HFF-Myc (cell line): ENCODE results near the gene EVX1.

ENCODE experiments used
- DNase-seq: peaks from one replicate; pipeline ENCODE4 v3.0.0-alpha.2; 2011; ENCODE audit warnings: low read depth; ENCODE audit errors: extremely low read depth
- H3K4me3 ChIP-seq: replicated peaks from 2 replicates; pipeline ENCODE4 v1.5.1; 2011; ENCODE audit warnings: low read depth, mild to moderate bottlenecking, control low read depth, low read length
- TF ChIP-seq, protein P1 (sequence below): IDR thresholded peaks from 2 replicates; pipeline ENCODE4 v1.5.1; 2012; ENCODE audit warnings: mild to moderate bottlenecking, low read depth, low read length, control low read depth; ENCODE audit errors: missing control alignments

Gene EVX1

DNA sequence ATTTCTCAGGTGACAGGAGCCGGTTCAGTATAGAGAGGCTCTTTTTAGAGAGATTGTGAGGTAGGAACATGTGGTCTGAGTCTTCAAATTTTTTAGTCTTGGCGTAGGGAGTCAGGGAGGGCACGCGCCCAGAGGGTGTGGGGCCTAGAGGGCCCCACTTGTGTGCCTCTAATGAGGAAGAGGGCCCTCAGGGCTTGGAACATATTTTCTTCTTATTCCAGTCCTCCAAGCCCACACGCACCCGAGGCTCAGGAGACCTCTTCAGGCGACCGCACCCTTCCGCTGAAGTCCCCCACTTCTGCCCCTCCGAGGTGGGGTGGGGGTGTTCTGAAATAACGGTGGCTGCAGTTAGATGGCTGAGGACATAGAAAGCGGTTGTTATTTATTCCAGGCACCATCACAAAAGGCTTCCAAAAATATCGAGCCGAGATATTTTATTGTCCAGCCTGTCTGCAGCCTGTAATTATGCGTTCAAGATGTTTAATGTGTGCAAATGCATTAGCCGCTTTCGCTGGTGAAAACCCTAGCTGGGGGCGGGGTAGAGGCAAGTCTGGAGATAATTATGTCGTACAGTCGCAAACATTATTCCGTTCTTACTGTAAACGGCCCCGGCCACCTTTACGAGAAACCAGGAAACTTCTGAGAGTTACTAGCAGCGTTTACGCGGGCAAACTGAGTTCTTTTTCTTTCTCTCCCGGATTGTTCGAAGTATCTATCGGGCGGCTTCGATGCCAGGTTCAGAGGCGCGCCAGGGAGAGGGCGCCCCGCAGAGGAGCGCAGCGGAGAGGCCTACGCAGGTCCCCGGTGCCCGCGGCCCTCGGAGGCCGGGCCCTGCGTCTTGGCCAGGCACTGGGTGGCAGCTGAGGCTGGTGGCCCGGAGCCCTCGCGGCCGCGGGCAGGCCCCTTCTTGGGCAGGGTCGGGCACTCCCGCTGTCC, 29.8 kb upstream of the EVX1 start:
- no peak for DNase-seq
- H3K4me3 ChIP-seq = no peak overlapping the region
- TF ChIP-seq, protein P1, sequence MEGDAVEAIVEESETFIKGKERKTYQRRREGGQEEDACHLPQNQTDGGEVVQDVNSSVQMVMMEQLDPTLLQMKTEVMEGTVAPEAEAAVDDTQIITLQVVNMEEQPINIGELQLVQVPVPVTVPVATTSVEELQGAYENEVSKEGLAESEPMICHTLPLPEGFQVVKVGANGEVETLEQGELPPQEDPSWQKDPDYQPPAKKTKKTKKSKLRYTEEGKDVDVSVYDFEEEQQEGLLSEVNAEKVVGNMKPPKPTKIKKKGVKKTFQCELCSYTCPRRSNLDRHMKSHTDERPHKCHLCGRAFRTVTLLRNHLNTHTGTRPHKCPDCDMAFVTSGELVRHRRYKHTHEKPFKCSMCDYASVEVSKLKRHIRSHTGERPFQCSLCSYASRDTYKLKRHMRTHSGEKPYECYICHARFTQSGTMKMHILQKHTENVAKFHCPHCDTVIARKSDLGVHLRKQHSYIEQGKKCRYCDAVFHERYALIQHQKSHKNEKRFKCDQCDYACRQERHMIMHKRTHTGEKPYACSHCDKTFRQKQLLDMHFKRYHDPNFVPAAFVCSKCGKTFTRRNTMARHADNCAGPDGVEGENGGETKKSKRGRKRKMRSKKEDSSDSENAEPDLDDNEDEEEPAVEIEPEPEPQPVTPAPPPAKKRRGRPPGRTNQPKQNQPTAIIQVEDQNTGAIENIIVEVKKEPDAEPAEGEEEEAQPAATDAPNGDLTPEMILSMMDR = no peak

DNA sequence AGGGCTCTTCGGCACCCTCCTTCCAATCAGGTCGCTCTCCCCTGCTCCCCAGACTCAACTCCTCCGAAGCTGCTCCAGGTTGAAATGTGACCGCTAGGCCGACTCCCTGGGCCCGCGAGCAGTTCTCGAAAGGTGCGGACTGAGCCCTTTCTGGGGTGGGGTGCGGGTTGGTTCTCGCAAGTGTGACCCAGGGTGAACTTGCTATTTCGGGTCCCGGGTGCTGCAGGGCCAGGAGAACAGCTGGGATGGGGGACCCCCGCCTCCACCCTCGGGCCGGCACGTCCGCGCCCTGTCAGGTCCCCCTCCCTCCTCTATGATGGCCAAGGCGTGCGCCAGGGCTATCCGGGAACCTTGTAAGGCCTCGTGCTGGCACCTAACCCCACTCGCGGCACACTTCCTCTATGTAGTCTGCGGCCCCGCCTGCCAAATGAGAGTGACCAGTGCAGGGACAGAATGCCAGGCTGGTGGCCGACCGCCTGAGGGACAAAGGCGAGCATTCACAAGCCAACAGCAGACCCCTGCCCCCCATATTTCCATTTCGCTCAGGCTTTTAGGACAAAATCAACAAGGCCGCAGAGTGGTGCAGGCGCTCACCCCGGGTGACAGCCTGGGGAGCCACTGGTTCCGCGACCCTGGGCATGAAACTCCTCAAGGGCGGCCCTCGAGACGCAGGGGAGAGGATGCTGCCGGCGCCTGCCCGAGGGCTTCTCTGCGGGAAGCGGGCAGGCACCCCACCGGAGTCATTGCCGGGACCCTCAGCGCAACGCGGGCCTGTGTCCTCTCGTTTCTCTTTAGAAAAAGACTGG, 29.0 kb upstream of the EVX1 start:
- H3K4me3 ChIP-seq = no peak overlapping the region
- DNase-seq = no peak
- TF ChIP-seq, protein P1 = no peak

DNA sequence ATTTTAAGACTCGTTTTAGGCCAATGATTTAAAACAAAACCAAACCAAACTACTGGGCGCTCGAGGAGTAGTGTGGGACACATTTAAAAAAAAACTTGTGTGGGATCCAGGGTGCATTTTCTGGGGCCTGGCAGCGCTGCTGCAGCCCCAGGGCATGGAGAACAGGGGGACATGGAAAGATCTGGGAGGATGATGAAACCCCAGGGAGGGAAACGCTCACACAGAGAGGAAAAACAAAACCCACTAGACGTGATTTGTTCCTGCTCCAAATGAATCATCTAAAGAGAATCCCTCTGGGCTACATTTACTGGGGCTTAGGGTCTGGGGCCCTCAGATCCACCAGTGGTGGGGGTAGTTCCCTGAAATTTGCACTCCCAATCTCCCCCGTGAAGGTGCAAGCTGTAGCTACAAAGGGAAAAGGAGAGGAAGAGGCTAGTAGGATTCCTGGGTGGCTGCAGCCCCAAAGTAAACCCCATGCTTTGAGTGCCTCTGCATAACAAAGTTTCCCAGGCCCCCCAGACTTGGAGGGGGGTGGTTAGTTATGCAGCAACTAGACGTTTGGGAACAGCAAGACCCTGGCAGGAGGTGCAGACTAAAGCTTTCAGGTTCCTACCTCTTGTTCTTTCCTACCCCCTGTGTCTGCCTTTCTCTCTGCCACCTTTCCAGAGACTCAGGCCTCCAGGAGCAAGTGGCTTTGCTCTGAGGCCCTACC, 28.2 kb upstream of the EVX1 start:
- H3K4me3 ChIP-seq = no peak overlapping the region
- TF ChIP-seq, protein P1 = no peak
- no peak for DNase-seq

DNA sequence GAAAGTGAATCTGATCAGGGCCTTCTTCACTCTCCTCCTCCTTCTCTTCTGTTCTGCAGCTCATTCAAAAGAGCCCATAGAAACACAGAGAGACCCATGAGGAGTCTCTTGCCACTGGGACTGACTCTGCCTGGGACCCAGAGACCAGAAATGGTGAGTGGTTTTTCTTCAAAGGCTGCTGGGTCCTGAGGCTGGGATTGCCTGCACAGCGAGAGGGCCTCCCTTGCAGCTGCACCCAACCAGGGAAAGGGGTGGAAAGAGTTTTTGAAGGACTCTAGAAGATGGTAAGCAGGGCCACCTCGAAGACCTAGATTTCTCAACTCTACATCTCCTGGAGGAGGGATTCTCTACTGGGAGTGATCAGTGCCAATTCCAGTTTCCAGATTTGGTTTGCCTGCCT, 27.2 kb upstream of the EVX1 start:
- TF ChIP-seq, protein P1 = no peak
- DNase-seq = no peak
- H3K4me3 ChIP-seq = no peak overlapping the region

DNA sequence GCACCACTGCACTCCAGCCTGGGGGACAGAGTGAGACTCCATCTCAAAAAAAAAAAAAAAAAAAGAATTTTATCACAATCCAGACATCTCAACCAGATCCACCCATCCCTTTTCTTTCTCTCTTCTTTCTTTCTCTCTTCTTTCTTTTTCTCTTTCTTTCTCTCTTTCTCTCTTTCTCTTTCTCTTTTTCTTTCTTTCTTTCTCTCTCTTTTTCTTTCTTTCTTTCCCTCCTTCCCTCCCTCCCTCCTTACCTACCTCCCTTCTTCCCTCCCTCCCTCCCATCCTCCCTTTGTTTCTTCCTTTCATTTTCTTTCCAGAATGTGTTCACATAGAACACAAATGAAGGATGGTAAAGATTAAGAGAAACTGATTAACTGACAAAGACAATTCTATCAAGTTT, 24.7 kb upstream of the EVX1 start:
- DNase-seq = no peak
- H3K4me3 ChIP-seq = no peak overlapping the region
- TF ChIP-seq, protein P1 = no peak

DNA sequence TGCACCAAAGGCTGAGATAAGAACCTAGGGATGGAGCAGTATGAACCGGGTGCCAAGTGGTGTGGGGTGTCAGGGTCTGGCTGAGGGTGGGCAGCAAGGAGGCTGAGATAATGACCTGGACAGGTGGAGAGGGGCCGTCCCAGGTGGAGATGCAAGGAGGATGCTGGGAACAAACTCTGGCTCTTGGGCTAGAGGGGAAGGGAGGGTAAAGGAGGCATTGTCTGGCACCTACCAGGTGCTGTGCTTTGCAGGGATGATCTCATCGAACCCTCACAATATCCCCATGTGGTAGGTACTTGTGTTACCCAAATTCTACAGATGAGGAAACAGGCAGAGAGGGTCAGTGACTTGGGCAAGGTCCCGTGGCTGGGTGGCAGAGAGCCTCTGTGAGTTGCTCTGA, 22.8 kb upstream of the EVX1 start:
- DNase-seq = no peak

More for the DNA sequence above, 22.8 kb upstream of the EVX1 start:
- H3K4me3 ChIP-seq = no peak overlapping the region
- TF ChIP-seq, protein P1 = no peak
